H1 (cell line): ENCODE data around the gene LHPP. TPM values are rescaled to one million over a fixed set of nuclear protein-coding genes. Genes with fewer than 3 reads are reported as not detected.

Experiments
- CTCF ChIA-PET: fragments of 300-600 bp; sonication (Branson Sonifier 250); formaldehyde crosslinking; loops from one replicate; lab custom pipeline; 2021; ENCODE audit not compliant: partially characterized antibody; lab: Charles Lee
- POLR2A ChIA-PET: fragments of 300-600 bp; sonication (Branson Sonifier 250); formaldehyde crosslinking; loops from one replicate; lab custom pipeline; 2021; ENCODE audit warnings: inconsistent platforms; ENCODE audit not compliant: partially characterized antibody; lab: Charles Lee
- DNase-seq, 2 experiments: peaks; one replicate each; pipeline versions ENCODE4 v3.0.0 to v3.0.0-alpha.2; 2010 to 2022; ENCODE audit warnings: low spot score in 2 of 2, low read depth in 1 of 2, mixed read lengths in 1 of 2
- FAIRE-seq: peaks from 2 replicates; lab custom pipeline; 2011; peaks lifted over from hg19 to GRCh38; lab: Jason Lieb, UNC
- H2AFZ ChIP-seq: 2 replicates; pipeline ENCODE4 v1.8.1; 2012; ENCODE audit warnings: low read length, inconsistent platforms
- H2AK5ac ChIP-seq: 2 replicates; pipeline ENCODE4 v1.6.1; 2013; ENCODE audit warnings: low read depth, low read length
- H2BK120ac ChIP-seq: replicated peaks from 2 replicates; pipeline ENCODE3; 2013; ENCODE audit warnings: low read depth, low read length, inconsistent platforms
- H2BK12ac ChIP-seq: 2 replicates; pipeline ENCODE4 v1.6.1; 2013; ENCODE audit warnings: low read depth, low read length
- H2BK15ac ChIP-seq: 2 replicates; pipeline ENCODE4 v1.6.1; 2013; ENCODE audit warnings: low read length
- H2BK20ac ChIP-seq: 2 replicates; pipeline ENCODE4 v1.6.1; 2013; ENCODE audit warnings: low read length
- H2BK5ac ChIP-seq: 2 replicates; pipeline ENCODE4 v1.6.1; 2013; ENCODE audit warnings: low read depth, low read length
- H3K14ac ChIP-seq: 2 replicates; pipeline ENCODE4 v1.6.1; 2013; ENCODE audit warnings: inconsistent platforms; ENCODE audit not compliant: insufficient read length
- H3K18ac ChIP-seq: 2 replicates; pipeline ENCODE4 v1.6.1; 2013; ENCODE audit warnings: low read length; ENCODE audit errors: extremely low read depth
- H3K23ac ChIP-seq: 2 replicates; pipeline ENCODE4 v1.6.1; 2013; ENCODE audit warnings: inconsistent platforms; ENCODE audit not compliant: insufficient read length
- H3K23me2 ChIP-seq: 2 replicates; pipeline ENCODE4 v1.6.1; 2013; ENCODE audit warnings: low read depth, low read length
- H3K27ac ChIP-seq: 2 replicates; pipeline ENCODE4 v1.6.1; 2011; ENCODE audit warnings: low read depth, low read length, inconsistent platforms
- H3K27me3 ChIP-seq, 4 experiments: replicated peaks in 1 of 4; 1 replicate in 1 of 4; 2 replicates in 3 of 4; pipeline versions ENCODE4 v1.6.1 to v1.8.1; 2011 to 2013; ENCODE audit warnings: low read length in 3 of 4, mild to moderate bottlenecking in 3 of 4, inconsistent platforms in 2 of 4, mixed read lengths in 2 of 4, moderate library complexity in 1 of 4; ENCODE audit not compliant: control insufficient read depth in 3 of 4, insufficient read depth in 3 of 4; ENCODE audit errors: extremely low read depth in 1 of 4
- H3K36me3 ChIP-seq, 4 experiments: 2 replicates each; pipeline versions ENCODE4 v1.6.1 to v1.8.1; 2011 to 2013; ENCODE audit warnings: mild to moderate bottlenecking in 4 of 4, low read length in 3 of 4, moderate library complexity in 2 of 4, control low read depth in 1 of 4, inconsistent platforms in 1 of 4; ENCODE audit not compliant: insufficient read depth in 4 of 4, control insufficient read depth in 2 of 4
- H3K4ac ChIP-seq: replicated peaks from 2 replicates; pipeline ENCODE3; 2013; ENCODE audit warnings: low read length, low read depth, mixed read lengths, inconsistent platforms; ENCODE audit not compliant: insufficient read length
- H3K4me1 ChIP-seq, 4 experiments: replicated peaks in 1 of 4; 1 replicate in 1 of 4; 2 replicates in 3 of 4; pipeline versions ENCODE4 v1.6.1 to v1.8.1; 2011 to 2013; ENCODE audit warnings: low read length in 3 of 4, inconsistent platforms in 2 of 4, mixed read lengths in 1 of 4; ENCODE audit not compliant: insufficient read depth in 4 of 4, control insufficient read depth in 3 of 4
- H3K4me2 ChIP-seq, 2 experiments: 2 replicates each; pipeline versions ENCODE4 v1.6.1 to v1.8.1; 2011 to 2013; ENCODE audit warnings: low read depth in 2 of 2, low read length in 2 of 2, control low read depth in 1 of 2, inconsistent platforms in 1 of 2, mild to moderate bottlenecking in 1 of 2; ENCODE audit not compliant: insufficient read depth in 1 of 2
- H3K4me3 ChIP-seq, 4 experiments: fragments of 200-600, 300-600 bp in 1 of 4; sonication (generic), shearing (Covaris generic), sonication (Bioruptor Twin) in 1 of 4; 2 replicates each; pipeline versions ENCODE4 v1.5.1 to v1.8.1; 2011 to 2016; ENCODE audit warnings: low read length in 4 of 4, low read depth in 3 of 4, control low read depth in 2 of 4, inconsistent platforms in 2 of 4, mild to moderate bottlenecking in 2 of 4, mixed read lengths in 1 of 4, moderate library complexity in 1 of 4; ENCODE audit not compliant: insufficient read depth in 2 of 4; ENCODE audit errors: extremely low read depth in 1 of 4
- H3K56ac ChIP-seq: replicated peaks from 2 replicates; pipeline ENCODE3; 2013; ENCODE audit warnings: low read depth, mild to moderate bottlenecking, mixed read lengths, low read length, inconsistent platforms; ENCODE audit not compliant: insufficient read length
- H3K79me1 ChIP-seq: 2 replicates; pipeline ENCODE4 v1.6.1; 2013; ENCODE audit warnings: low read depth, low read length, control low read depth
- H3K79me2 ChIP-seq, 2 experiments: 2 replicates each; pipeline versions ENCODE4 v1.6.1 to v1.8.1; 2012 to 2013; ENCODE audit warnings: low read length in 2 of 2, mild to moderate bottlenecking in 2 of 2, inconsistent platforms in 1 of 2; ENCODE audit not compliant: insufficient read depth in 2 of 2, control insufficient read depth in 1 of 2
- H3K9ac ChIP-seq, 4 experiments: replicated peaks in 1 of 4; 1 replicate in 1 of 4; 2 replicates in 3 of 4; pipeline versions ENCODE4 v1.6.1 to v1.8.1; 2011 to 2013; ENCODE audit warnings: low read depth in 3 of 4, low read length in 3 of 4, control low read depth in 2 of 4, mild to moderate bottlenecking in 2 of 4, moderate library complexity in 2 of 4, inconsistent platforms in 1 of 4; ENCODE audit errors: extremely low read depth in 1 of 4
- H3K9me3 ChIP-seq, 2 experiments: 2 replicates each; pipeline versions ENCODE4 v1.6.1 to v1.8.1; 2012 to 2013; ENCODE audit warnings: mild to moderate bottlenecking in 2 of 2, moderate library complexity in 2 of 2, control low read depth in 1 of 2, inconsistent platforms in 1 of 2, low read depth in 1 of 2, low read length in 1 of 2, mixed read lengths in 1 of 2; ENCODE audit not compliant: insufficient read depth in 2 of 2
- H4K20me1 ChIP-seq, 2 experiments: replicated peaks in 1 of 2; 2 replicates each; pipeline versions ENCODE3 to v1.8.1; 2011 to 2013; ENCODE audit warnings: inconsistent platforms in 2 of 2, low read length in 2 of 2, mild to moderate bottlenecking in 1 of 2; ENCODE audit not compliant: insufficient read depth in 2 of 2, control insufficient read depth in 1 of 2
- H4K5ac ChIP-seq: 2 replicates; pipeline ENCODE4 v1.6.1; 2013; ENCODE audit warnings: low read length, low read depth, mixed read lengths, inconsistent platforms; ENCODE audit not compliant: insufficient read length
- H4K8ac ChIP-seq: 2 replicates; pipeline ENCODE4 v1.8.0; 2013; ENCODE audit warnings: mild to moderate bottlenecking, moderate library complexity, low read length, inconsistent platforms; ENCODE audit not compliant: insufficient read depth; ENCODE audit errors: extremely low read depth
- H4K91ac ChIP-seq: replicated peaks from 2 replicates; pipeline ENCODE3; 2013; ENCODE audit warnings: low read length, mixed read lengths, inconsistent platforms; ENCODE audit not compliant: insufficient read length
- BCL11A ChIP-seq, 2 experiments: IDR thresholded peaks; one replicate each; pipeline ENCODE4 v1.6.1; 2011; ENCODE audit warnings: low read depth in 2 of 2, low read length in 2 of 2, mild to moderate bottlenecking in 2 of 2
- CBX8 ChIP-seq: fragments of 300-800, 300-1000 bp; sonication (generic); IDR thresholded peaks from 2 replicates; pipeline ENCODE4 v1.7.1; 2016; ENCODE audit warnings: low read depth, low read length, borderline replicate concordance
- E2F6 ChIP-seq: IDR thresholded peaks from 2 replicates; pipeline ENCODE4 v1.6.1; 2012; ENCODE audit warnings: inconsistent platforms
- HDAC6 ChIP-seq: IDR thresholded peaks from one replicate; pipeline ENCODE4 v1.7.1; 2012; ENCODE audit warnings: low read depth, mild to moderate bottlenecking, inconsistent platforms, low read length, moderate library complexity
- MAX ChIP-seq: IDR thresholded peaks from 2 replicates; pipeline ENCODE4 v1.6.1; 2012; ENCODE audit warnings: inconsistent platforms
- RNF2 ChIP-seq: fragments of 200-900, 300-1000 bp; sonication (generic); IDR thresholded peaks from 2 replicates; pipeline ENCODE4 v1.7.1; 2016; ENCODE audit warnings: borderline replicate concordance, low read depth, mild to moderate bottlenecking, antibody characterized with exemption, low read length; ENCODE audit not compliant: poor library complexity, severe bottlenecking; ENCODE audit errors: missing control alignments
- SIN3A ChIP-seq, 2 experiments: IDR thresholded peaks in 1 of 2; conservative IDR thresholded peaks in 1 of 2; 2 replicates each; pipeline ENCODE4 v1.6.1; 2011 to 2012; ENCODE audit warnings: low read length in 2 of 2, improper control_type of control experiment in 1 of 2, low read depth in 1 of 2, mild to moderate bottlenecking in 1 of 2
- SIRT6 ChIP-seq: IDR thresholded peaks from one replicate; pipeline ENCODE4 v1.7.1; 2012; ENCODE audit warnings: low read length, inconsistent platforms
- YY1 ChIP-seq: IDR thresholded peaks from 2 replicates; pipeline ENCODE4 v1.6.1; 2011; ENCODE audit warnings: low read depth, mild to moderate bottlenecking, low read length
- WGBS, 2 experiments: shearing (Covaris generic) in 1 of 2; methylation state at CpG; one replicate each; pipeline versions ENCODE4 v1.1.6 to v1.1.7; 2013 to 2015; ENCODE audit warnings: low lambda C conversion rate in 2 of 2, mixed read lengths in 2 of 2, inconsistent platforms in 1 of 2, low coverage in 1 of 2, missing lambda C conversion rate in 1 of 2; ENCODE audit not compliant: insufficient replicate concordance in 2 of 2, insufficient coverage in 1 of 2, insufficient read length in 1 of 2; ENCODE audit errors: extremely low coverage in 1 of 2, missing lambda C conversion rate in 1 of 2; 5-methylcytosine and 5-hydroxymethylcytosine counted together
- polyA plus RNA-seq, 7 experiments: library from polyadenylated mRNA; depleted of rRNA in 3 of 7; stranded (reverse) in 5 of 7; unstranded in 2 of 7; fragments of >200 nt in 5 of 7; fragments of 200-250 nt in 2 of 7; gene quantifications; 1 replicate in 5 of 7; 2 replicates in 1 of 7; 4 replicates in 1 of 7; pipeline versions ENCODE4 v1.2.1 to v1.2.3, GENCODE V29; 2011 to 2013; ENCODE audit warnings: missing spikeins in 2 of 7, mixed read lengths in 2 of 7
- total RNA-seq: library from RNA; stranded (reverse); fragmentation: NEBNext Ultra II Directional; extraction: Animal tissue kit (Norgen Biotek cat#: 25700); gene quantifications from 2 replicates; pipeline ENCODE4 v1.2.1, GENCODE V29; 2021

The LHPP gene
- total and polyA plus RNA-seq, 2 of the 8 experiments (the other 6 are each of a cell fraction or from before 2014, with no cell fraction given), result 26.0 to 45.0 TPM

GRCh38 chr10:124449170-124450011 is 12.2 kb upstream of the LHPP start:
- Histone ChIP-seq H3K9me3 (no peaks in the 10 kb centered on the region), H2BK5ac (peak overlapping the region; percentile 20; the same call in 1 of the 2 replicates), H3K23me2 (peaks cover 23% of the 10 kb centered on the region), H3K9ac (peak overlapping the region in 2 of 4 experiments; percentile 16 to 32; a peak in 4 of 7 replicates), H4K8ac (peak overlapping the region; percentile 68; the same call in 1 of the 2 replicates), H3K56ac (peak overlapping the region; percentile 37), H4K5ac (no peak overlapping the region), H3K79me1 (no peaks in the 10 kb centered on the region), H2AFZ (no peak overlapping the region), H3K14ac (peak overlapping the region; percentile 37), H4K20me1 (peaks cover 0 to 15% of the 10 kb centered on the region in 2 experiments), H4K91ac (peak overlapping the region; percentile 70), H3K4me1 (peaks cover 15 to 37% (median 23%) of the 10 kb centered on the region in 4 experiments), H3K18ac (peak overlapping the region; percentile 94), H3K4me3 (peak overlapping the region; percentile 33 to 72 (median 66)), H2BK20ac (no peak overlapping the region), H3K36me3 (peaks cover 0 to 2% (median 0%) of the 10 kb centered on the region in 4 experiments; a peak in 1 of 8 replicates), H3K4me2 (peak overlapping the region; percentile 95 to 96), H2BK12ac (peak overlapping the region; percentile 76; the same call in 1 of the 2 replicates), H3K79me2 (no peaks in the 10 kb centered on the region), H3K4ac (peak overlapping the region; percentile 90), H3K27ac (no peak overlapping the region), H2BK15ac (peak overlapping the region; percentile 34; the same call in 1 of the 2 replicates), H2AK5ac (no peak overlapping the region; the same call in 1 of the 2 replicates), H3K23ac (no peak overlapping the region), H3K27me3 (peaks cover 1 to 50% (median 38%) of the 10 kb centered on the region in 4 experiments), H2BK120ac (peak overlapping the region; percentile 10)
- DNase-seq, result no peak
- CTCF ChIA-PET, result interaction anchor here (0.5 to 2.8 kb wide), 12 partner anchors 12 to 56 kb away, joined by 3 to 14 read pairs (median 4); partner anchors contain the start of gene LHPP
- WGBS, 2 experiments, result 1% methylated on average over 55 of the region's 59 CpGs; no CpG with 5 or more reads in 1 of the 2 experiments
- POLR2A ChIA-PET, result interaction anchor here (0.6 to 6.5 kb wide), 10 partner anchors 11 to 45 kb away, joined by 3 to 43 read pairs (median 4); partner anchors contain the start of genes LHPP and OAT
- no peak for FAIRE-seq
- TF ChIP-seq RNF2 (peak; percentile 62), BCL11A (IDR thresholded peaks at IDR 0.05; ENCODE audit: low read depth in 2 of 2, low read length in 2 of 2) (no peak), SIRT6 (no peak), SIN3A (conservative IDR thresholded peaks at IDR 0.05 in 1 of 2, IDR thresholded peaks at IDR 0.05 in 1 of 2; ENCODE audit: low read depth in 1 of 2, low read length in 2 of 2) (peak in 1 of 2 experiments; percentile 44; a peak in 2 of 4 replicates), MAX (peak; percentile 89), E2F6 (peak; percentile 64), HDAC6 (no peak), CBX8 (no peak), YY1 (no peak)
